ENCODE measurements around the gene RABGAP1L.
"Not testable (repeated sequence)": the region's sequence is repeated elsewhere in the genome, so short reads cannot be mapped to it uniquely, and the experiment has no call there.

The RABGAP1L gene

GRCh38 chr1:174818014-174818616 lies 658.8 kb downstream of the RABGAP1L start:
- no peak for DNase-seq (ENCODE audit: low read depth)

GRCh38 chr1:174818951-174819350 lies 659.6 kb downstream of the RABGAP1L start:
- DNase-seq (ENCODE audit: low read depth): no peak

DNA sequence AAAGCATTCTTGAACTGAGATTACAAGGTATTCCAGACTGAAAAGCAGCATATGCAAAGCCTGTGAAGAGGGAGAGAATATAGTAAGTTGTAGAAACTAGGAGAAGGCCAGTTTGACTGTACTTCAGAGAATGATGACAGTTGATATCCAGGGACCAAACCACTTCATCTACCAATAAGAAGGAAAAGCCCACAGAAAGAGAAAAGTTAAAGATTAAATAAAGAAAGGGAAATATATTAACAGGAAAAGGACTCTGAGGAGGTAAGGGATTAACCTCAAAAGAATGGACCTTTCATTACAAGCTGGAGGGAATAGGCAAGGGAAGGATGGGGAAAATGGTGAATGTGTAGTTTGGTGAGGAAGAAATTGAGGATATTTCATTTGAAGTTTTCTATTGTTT lies 660.3 kb downstream of the RABGAP1L start:
- DNase-seq (ENCODE audit: low read depth): no peak

DNA sequence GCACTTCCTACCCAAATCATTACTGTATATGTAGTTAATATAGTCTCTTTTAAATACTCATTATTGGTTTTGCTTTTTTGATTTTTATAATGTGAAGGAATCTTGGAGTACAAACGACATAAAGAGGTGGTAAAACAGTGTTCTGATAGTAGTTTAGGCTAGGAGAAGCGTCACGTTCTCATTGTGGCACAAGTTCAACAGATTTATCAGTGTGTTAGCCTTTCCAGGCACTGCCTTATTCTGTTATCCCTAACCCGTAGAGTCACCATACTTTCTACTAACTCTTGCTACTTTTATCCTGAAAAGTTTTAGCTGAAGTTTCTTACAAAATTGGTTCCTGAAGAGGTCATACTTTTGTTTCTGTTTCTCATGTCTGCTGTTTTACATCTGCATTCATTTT lies 665.8 kb downstream of the RABGAP1L start:
- no peak for DNase-seq (ENCODE audit: low read depth)

DNA sequence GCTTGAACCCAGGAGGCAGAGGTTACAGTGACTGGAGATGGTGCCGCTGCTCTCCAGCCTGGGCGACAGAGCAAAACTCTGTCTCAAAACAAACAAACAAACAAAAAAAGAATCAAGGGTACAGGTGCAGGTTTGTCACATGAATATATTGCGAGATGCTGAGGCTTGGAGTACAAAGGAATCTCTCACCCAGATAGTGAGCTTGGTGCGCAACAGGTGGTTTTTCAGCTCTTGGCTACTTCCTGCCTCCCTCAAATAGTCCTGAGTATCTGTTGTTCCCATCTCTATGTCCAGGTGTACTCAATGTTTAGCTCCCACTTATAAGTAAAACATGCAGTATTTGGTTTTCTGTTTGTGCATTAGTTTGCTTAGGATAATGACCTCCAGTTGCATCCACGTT lies 666.5 kb downstream of the RABGAP1L start:
- DNase-seq (ENCODE audit: low read depth): no peak

GRCh38 chr1:174828264-174828663 lies 668.9 kb downstream of the RABGAP1L start:
- DNase-seq (ENCODE audit: low read depth): no peak

DNA sequence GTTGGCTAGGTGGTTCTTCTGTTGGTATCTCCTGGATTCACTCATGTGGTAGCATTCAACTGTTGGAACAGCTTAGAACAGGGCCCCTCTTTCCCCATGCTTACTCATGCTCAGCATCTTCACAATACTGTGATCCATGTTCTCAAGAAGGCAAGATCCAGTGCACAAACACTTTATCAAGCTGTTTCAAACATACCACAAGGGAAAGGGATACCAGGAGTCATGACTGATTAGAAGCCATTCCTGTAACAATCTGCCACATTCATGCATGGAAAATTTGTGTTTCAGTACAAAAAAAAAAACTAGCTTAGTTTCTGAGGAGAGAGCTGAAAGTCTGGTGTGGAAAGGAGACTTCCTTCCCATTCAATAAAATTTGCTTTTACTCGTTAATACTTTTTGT lies 670.7 kb downstream of the RABGAP1L start:
- no peak for DNase-seq (ENCODE audit: low read depth)

- no peak for DNase-seq (ENCODE audit: low read depth)
These were observed 677.2 kb downstream of the RABGAP1L start for GRCh38 chr1:174836543-174836942.

- DNase-seq (ENCODE audit: low read depth): no peak
These were observed 678.1 kb downstream of the RABGAP1L start for GRCh38 chr1:174837386-174837785.

DNA sequence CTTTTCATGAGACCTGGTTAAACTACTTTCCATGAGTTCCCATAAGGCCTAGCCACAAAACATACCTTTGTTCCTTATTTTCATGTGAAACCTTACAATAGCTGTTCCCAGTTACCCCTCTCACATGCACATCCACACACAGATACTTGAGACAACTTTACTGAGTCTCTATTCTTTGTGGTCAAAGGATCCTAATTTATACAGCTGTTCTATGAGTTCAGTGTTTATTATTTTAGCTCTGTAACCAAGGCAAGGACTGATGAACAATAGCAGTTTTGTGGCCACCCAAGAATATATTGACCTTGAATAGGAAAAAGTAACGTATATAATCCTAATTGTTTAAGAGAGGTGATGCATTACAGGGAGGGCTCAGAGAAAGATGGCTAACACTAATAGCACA lies 679.9 kb downstream of the RABGAP1L start:
- DNase-seq (ENCODE audit: low read depth): no peak

DNA sequence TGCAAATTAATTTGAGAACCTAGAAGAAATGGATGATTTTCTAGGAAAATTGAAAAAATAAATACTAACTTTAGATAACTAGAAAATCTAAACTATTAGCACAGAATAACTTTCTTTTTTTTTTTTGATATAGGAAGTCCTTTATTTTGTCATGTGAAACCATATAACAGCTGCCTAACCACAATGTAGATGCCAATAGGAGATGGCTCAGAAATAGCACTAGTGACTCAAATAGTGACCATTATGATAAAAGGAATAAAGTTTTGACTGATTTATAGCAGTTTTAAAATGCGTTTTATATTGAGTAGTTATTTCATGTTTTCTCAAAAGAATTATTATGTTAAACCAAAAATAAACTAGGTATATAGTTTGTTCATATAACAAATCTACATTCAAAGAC lies 682.4 kb downstream of the RABGAP1L start:
- no peak for DNase-seq (ENCODE audit: low read depth)

DNA sequence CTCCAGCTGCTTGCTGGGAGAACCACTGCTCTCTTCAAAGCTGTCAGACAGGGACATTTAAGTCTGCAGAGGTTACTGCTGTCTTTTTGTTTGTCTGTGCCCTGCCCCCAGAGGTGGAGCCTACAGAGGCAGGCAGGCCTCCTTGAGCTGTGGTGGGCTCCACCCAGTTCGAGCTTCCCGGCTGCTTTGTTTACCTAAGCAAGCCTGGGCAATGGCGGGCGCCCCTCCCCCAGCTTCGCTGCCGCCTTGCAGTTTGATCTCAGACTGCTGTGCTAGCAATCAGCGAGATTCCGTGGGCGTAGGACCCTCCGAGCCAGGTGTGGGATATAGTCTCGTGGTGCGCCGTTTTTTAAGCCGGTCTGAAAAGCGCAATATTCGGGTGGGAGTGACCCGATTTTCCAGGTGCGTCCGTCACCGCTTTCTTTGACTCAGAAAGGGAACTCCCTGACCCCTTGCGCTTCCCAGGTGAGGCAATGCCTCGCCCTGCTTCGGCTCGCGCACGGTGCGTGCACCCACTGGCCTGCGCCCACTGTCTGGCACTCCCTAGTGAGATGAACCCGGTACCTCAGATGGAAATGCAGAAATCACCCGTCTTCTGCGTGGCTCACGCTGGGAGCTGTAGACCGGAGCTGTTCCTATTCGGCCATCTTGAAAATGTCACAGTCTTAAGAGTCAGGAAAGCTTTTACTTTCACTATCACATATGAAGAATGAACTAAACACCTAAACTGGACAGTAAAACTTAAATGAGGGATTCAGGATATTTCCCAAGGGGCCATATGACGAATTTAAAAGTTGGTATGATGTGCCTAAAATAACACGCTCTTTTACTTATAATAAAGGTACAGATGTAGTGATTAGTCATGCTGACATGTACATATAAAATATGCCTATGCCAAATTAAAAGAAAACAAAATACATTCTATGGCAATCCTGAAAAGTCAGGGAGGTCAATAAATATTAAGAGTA lies 689.6 kb downstream of the RABGAP1L start:
- DNase-seq (ENCODE audit: low read depth): not testable (repeated sequence)

DNA sequence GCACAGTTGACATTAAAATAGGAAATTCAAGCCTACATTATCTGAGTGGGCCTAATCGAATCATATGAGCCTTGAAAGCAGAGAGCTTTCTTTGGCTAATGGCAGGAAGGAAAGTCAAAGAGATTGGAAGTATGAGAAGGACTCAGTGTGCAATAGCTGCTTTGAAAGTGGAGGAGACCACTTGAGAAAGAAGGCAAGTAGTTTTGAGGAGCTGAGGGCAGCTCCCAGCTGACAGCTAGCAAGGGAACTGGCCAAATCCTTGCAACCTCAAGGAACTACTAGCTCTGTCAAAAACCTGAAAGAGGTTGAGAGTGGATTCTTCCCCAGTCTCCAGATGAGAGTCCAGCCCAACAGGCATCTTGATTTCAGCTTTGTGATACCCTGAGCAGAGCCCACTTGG lies 691.4 kb downstream of the RABGAP1L start:
- no peak for DNase-seq (ENCODE audit: low read depth)

GRCh38 chr1:174858301-174858700 lies 699.0 kb downstream of the RABGAP1L start:
- no peak for DNase-seq (ENCODE audit: low read depth)

GRCh38 chr1:174870319-174870718 lies 711.0 kb downstream of the RABGAP1L start:
- no peak for DNase-seq (ENCODE audit: low read depth)

DNA sequence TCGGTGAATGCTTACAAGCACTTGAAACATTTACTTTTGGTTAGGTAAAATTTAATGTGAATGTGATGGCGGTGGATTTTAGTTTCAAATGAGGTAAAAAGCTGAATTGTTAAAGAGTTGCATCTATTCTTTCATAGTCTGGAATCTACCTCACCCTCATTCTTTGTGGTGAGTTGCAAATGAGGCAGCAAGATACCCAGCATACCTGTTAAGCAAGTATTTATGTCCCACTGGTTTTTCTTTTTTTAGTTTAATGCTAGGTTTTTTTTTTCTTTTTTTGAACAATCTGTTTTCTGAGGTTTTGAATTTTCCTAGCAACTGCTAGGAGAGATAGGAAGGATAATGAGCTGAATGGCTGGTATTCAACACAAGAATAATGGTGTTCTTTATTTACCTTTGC lies 712.6 kb downstream of the RABGAP1L start:
- DNase-seq (ENCODE audit: low read depth): no peak

DNA sequence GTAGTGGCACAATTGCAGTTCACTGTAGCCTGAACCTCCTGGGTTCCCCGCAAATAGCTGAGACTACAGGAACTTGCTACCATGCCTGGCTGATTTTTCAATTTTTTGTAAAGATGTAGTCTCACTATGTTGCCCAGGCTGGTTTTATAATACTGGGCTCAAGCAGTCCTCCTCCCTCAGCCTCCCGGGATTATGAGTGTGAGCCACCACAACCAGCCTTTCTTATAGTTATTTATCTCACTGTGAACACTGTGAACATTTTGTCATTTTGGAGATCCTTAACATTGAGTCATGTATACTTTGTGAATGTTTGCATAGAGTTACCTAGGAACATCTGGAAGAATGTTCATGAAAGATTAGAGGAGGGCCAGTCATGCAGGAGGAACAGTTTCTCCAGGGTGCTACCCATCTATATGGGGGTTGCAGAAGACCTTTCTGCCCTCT lies 713.3 kb downstream of the RABGAP1L start:
- DNase-seq (ENCODE audit: low read depth): no peak

DNA sequence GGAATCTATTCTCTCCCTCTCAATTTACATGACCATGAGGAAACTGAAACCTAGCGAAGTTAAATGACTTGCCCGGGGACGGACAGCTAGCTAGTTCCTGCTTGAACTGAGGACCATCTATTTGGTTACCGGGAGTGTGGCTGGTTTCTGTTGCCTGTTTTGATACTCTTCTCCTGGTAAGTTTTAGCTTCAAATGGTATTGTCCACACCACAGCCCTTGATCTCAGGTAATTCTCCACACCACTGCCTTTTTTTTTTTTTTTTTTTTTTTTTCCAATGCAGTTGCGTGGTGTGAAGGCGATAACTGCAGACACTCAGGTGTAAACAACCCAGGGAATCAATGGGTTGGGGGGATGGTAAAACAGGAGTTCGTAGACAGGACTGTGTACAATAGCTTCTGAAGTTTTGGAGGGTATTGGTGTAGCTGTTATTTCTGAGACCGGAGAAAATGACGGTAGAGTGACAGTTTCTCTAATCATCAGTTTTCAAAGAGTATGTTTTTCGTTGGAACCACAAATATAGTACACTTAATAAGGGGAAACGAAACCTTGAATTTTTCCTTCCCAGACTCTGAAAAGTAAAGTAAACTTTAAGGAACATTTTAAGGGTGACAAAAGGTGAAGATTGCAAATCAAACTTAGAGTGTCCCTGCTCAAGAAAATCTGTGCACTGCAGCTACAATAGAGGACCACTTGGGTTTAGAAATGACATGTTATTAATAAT lies 715.2 kb downstream of the RABGAP1L start:
- DNase-seq (ENCODE audit: low read depth): no peak

DNA sequence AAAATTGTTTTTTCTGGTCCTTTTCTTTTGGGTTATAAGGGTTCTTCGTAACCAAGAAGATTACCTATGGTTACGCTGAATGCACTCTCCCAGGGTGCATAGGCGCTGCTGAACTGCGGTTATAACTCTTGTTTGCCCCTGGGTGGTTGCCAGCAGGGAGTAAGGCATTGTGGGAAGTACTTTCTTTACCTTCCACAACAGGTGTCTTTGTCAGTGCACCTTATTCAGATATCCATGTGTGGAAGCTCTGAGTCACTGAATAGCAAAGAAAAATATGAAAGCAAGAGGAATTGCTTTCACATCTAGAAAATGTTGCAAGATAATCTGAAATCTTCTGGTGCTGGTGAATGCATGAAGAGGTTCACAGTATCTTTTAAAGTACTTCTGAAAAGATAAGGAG lies 716.0 kb downstream of the RABGAP1L start:
- DNase-seq (ENCODE audit: low read depth): no peak

DNA sequence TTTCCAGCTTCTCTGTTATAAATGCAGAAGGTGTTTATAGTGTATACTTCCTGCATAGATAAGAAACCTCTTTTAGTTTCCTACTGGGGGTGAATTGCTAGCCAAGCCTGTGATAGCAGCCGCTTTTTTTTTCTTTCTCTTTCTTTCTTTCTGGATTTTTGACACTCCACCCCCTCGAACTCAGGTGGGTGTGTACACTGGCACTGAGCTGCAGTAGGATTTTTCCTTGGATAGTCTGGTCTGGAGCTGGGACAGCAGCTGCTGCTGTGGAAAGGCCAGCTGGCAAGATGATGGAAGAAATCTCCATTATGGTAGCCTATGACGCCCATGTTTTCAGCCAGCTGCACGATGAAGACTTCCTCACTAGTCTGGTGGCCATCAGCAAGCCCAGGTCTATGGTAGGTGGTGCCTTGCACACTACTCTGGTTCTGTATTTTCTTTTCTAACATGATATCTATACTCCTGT lies 717.9 kb downstream of the RABGAP1L start:
- DNase-seq (ENCODE audit: low read depth): no peak

DNA sequence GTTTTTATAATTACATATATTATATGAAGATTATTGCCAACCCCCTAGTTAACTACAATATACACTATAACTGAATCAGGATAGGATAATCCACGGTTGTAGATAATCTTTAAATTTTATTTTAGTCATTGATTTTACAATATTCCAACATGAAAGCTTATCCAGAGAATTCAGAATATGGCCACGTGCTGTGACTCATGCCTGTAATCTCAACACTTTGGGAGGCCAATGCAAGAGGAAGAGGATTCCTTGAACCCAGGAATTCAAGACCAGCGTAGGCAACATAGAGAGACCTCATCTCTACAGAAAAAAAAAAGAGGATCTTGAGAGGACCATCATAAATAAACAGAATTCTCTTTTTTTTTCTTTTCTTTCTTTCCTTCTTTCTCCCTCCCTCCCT lies 720.9 kb downstream of the RABGAP1L start:
- DNase-seq (ENCODE audit: low read depth): no peak

DNA sequence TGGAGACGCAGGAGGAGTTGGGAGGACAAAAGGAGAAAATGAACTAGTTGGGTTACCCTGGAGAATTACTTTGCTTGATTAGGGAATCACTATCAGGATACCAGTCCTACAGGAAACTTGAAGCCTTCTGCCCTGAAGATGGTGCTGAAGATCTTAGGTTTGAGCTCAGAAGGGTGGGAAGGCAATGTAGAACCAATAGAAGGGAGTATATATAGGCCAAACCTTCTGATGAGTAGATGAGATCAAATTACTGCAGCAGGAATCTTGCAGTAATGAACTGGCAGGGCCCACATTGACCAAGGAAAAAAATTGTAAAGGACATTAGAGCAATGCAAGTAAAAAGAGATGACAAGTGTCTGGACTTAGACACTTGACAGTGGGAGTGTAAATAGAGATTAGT lies 724.1 kb downstream of the RABGAP1L start:
- DNase-seq (ENCODE audit: low read depth): no peak

DNA sequence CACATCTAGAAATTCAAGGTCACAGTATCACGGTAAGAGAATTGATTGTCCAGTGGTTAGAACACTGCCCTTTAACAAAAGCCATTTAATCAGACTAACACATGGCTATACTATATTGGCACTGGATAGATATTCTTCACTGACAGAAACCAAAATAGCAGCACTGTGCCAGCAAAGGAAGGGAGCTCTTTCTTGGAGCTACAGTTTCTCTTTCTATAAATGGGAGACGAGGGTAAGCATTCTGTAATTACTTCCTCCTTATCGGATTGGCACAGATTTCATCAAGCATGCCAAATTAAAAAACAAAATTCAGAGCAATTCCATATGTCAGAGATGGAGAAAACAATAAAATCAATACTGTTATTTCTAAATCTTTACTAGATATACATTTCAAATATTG lies 724.7 kb downstream of the RABGAP1L start:
- DNase-seq (ENCODE audit: low read depth): no peak

Measured in stimulated activated CD8-positive, alpha-beta memory T cell treated with anti-CD3 and anti-CD28 coated beads, Interleukin-15, amount 100 ng/mL, for 1 hour (primary cell).